ENCODE measurements around the gene DOCK3.

The DOCK3 gene, protein sequence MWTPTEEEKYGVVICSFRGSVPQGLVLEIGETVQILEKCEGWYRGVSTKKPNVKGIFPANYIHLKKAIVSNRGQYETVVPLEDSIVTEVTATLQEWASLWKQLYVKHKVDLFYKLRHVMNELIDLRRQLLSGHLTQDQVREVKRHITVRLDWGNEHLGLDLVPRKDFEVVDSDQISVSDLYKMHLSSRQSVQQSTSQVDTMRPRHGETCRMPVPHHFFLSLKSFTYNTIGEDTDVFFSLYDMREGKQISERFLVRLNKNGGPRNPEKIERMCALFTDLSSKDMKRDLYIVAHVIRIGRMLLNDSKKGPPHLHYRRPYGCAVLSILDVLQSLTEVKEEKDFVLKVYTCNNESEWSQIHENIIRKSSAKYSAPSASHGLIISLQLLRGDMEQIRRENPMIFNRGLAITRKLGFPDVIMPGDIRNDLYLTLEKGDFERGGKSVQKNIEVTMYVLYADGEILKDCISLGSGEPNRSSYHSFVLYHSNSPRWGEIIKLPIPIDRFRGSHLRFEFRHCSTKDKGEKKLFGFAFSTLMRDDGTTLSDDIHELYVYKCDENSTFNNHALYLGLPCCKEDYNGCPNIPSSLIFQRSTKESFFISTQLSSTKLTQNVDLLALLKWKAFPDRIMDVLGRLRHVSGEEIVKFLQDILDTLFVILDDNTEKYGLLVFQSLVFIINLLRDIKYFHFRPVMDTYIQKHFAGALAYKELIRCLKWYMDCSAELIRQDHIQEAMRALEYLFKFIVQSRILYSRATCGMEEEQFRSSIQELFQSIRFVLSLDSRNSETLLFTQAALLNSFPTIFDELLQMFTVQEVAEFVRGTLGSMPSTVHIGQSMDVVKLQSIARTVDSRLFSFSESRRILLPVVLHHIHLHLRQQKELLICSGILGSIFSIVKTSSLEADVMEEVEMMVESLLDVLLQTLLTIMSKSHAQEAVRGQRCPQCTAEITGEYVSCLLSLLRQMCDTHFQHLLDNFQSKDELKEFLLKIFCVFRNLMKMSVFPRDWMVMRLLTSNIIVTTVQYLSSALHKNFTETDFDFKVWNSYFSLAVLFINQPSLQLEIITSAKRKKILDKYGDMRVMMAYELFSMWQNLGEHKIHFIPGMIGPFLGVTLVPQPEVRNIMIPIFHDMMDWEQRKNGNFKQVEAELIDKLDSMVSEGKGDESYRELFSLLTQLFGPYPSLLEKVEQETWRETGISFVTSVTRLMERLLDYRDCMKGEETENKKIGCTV (N-terminal part only)

GRCh38 chr3:50674349-50675178, at the start of gene DOCK3:
DOCK3 (plus strand) TSS chr3:50674927; CDS start chr3:50675264, 337 bp downstream.
- DNase-seq (ENCODE audit: low read depth in 2 of 2, low spot score in 1 of 2), result peak in 1 of 2 donors; percentile 24

DNA sequence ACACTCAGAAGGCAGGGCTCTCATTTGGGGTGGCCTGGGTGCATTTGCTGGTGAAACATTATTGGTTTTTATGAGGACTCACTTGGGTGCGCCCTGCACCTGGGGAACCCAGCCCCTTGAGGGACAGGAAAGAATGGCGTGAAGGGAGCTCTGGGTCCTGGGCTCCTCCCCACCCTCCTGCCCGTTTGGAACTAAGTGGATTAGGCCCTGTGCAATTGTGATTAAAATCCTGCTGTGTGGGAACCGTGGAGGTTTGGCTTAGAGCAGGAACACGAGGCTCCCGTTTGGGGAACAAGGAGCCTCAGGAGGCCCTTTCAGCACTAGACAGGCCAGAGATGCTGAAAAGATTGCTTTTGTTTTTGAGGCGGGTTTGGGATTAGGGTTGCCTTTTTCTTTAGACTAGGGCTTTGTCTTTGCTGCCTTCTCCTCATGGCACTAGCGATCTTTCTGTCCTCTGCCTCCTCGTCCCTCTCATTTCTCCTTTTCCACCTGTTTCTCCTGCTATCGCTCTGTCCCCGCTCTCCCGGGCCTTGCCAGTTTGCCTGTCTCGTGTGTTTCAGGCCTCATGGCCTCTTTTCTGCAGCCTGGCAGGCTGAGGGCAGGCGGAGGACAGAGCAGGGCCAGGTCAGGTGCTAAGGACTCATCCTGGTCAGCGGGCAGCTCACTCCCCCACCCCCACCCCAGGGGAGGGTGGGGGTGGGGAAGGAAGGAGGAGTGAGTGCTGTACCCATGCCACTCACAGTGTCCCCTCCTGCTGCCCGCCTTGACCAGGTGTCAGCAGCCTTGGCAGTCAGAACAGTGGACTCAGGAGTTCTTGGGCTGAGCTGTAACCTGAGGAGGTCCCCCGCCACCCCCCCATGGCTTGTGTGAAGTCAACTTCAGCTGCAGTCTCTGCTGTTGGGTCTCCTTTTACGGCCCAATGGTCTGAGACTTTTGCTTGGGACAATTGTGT, 49.2 kb upstream of the DOCK3 start:
- no peak for DNase-seq (ENCODE audit: low read depth in 2 of 2, low spot score in 1 of 2)

DNA sequence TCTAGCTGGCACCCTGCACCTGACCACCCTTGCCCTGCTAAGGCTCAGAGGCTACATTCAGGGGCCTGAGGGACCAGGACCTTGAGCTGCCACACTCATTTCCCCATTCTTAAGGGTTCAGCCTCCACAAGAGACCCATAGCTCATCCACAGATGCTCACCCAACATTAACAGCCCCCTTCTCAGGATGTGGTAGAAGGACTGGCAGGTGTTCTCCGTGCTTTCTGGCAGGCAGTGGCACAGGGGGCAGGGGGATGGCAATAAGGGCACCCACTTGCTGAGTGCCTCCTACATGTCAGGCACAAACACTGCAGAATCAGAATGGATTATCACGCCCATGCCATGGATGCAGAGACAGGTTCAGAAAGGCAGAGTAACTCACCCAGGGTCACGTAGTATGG, 48.3 kb upstream of the DOCK3 start:
- no peak for DNase-seq (ENCODE audit: low read depth in 2 of 2, low spot score in 1 of 2)

GRCh38 chr3:50627407-50628051, 47.2 kb upstream of the DOCK3 start:
- DNase-seq (ENCODE audit: low read depth in 2 of 2, low spot score in 1 of 2), result no peak

GRCh38 chr3:50628601-50629000, 46.1 kb upstream of the DOCK3 start:
- no peak for DNase-seq (ENCODE audit: low read depth in 2 of 2, low spot score in 1 of 2)

- no peak for DNase-seq (ENCODE audit: low read depth in 2 of 2, low spot score in 1 of 2)
These were observed 44.3 kb upstream of the DOCK3 start for GRCh38 chr3:50630394-50630793.

DNA sequence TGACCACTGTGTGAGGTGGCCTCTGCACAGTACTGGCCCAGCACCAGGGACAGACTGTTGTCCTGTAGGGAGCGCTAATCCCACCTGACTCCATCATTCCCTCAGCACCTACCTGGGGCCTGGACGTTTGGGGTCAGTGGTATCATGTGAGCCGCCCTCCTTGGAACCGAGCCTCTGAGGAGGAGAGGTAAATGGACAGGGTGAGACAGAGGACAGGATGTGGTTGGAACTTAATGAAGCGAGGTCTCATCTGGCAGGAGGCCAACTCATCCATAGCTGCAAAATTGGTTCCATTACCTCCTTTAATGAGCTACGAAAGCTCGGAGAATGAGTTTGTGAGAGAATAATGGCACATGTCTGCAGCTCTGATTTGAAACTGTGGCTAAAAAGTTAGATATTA, 43.9 kb upstream of the DOCK3 start:
- DNase-seq (ENCODE audit: low read depth in 2 of 2, low spot score in 1 of 2), result no peak

- DNase-seq (ENCODE audit: low read depth in 2 of 2, low spot score in 1 of 2), result no peak
These were observed 42.3 kb upstream of the DOCK3 start for GRCh38 chr3:50632450-50632849.

- no peak for DNase-seq (ENCODE audit: low read depth in 2 of 2, low spot score in 1 of 2)
These were observed 41.4 kb upstream of the DOCK3 start for GRCh38 chr3:50633230-50633790.

GRCh38 chr3:50635066-50635465, 39.7 kb upstream of the DOCK3 start:
- no peak for DNase-seq (ENCODE audit: low read depth in 2 of 2, low spot score in 1 of 2)

- no peak for DNase-seq (ENCODE audit: low read depth in 2 of 2, low spot score in 1 of 2)
These were observed 37.7 kb upstream of the DOCK3 start for GRCh38 chr3:50637011-50637410.

- no peak for DNase-seq (ENCODE audit: low read depth in 2 of 2, low spot score in 1 of 2)
These were observed 36.8 kb upstream of the DOCK3 start for GRCh38 chr3:50637945-50638344.

GRCh38 chr3:50639055-50639494, 35.7 kb upstream of the DOCK3 start:
- DNase-seq (ENCODE audit: low read depth in 2 of 2, low spot score in 1 of 2), result no peak

DNA sequence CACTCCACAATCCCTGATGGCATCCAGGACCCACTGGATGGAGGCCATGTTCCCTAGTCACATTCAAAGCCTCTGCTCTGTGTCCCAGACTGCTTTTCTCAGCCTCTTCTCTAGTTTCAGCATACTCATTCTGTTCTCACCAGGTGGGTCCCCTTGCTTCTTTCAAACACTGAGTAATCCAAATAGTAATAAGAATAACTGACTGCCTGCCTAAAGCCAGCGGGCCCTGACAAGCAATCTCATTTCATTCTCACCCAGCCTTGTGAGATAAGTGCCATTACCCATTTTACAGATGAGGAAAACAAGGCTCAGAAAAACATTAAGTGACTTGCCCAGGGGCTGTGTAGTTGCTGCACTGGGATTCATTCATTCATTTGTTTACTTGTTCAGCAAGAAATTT, 32.3 kb upstream of the DOCK3 start:
- DNase-seq (ENCODE audit: low read depth in 2 of 2, low spot score in 1 of 2), result no peak

GRCh38 chr3:50644561-50644960, 30.2 kb upstream of the DOCK3 start:
- DNase-seq (ENCODE audit: low read depth in 2 of 2, low spot score in 1 of 2), result no peak

DNA sequence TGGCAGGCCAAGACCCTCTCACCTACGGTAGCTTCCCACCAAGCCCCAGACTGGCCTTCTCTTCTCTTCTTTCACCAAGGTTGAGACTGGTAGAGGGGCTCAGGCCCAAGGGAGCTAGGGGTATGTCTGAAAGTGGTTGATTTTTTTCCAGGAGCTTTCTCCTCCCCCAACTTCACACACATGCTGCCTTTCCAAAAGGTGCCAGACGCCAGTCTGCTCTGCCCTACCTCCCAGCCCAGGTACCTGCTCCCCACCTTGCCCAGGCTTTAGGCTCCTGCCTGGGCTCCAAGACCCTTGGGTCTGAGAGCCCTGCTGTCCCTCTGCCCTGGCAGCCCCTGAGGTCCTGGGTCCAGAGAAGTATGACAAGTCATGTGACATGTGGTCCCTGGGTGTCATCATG, 29.3 kb upstream of the DOCK3 start:
- DNase-seq (ENCODE audit: low read depth in 2 of 2, low spot score in 1 of 2), result no peak

DNA sequence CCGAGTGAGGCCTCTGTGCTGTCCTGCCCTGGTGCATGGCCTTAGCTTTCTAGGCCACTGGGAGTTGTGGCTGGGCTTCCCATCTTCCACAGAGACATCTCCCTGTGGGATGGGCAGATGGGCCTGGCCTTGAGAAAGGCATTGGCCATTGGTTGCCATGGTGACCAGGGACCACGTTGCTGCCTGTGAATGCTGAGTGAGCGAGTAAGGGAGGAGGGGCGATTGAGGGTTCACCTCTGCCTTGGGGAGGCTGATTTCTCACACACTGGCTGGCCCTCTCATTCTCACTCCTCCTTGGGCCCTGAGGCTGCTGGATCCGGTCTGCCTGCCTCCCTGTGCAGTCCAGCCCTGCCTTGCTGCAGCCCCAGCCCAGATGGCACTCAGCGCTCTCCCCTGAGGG, 26.4 kb upstream of the DOCK3 start:
- no peak for DNase-seq (ENCODE audit: low read depth in 2 of 2, low spot score in 1 of 2)

GRCh38 chr3:50648944-50649343, 25.8 kb upstream of the DOCK3 start:
- DNase-seq (ENCODE audit: low read depth in 2 of 2, low spot score in 1 of 2), result no peak

Data from stimulated activated CD8-positive, alpha-beta memory T cell treated with anti-CD3 and anti-CD28 coated beads, Interleukin-4, amount 100 ng/mL, for 4 hours (primary cell).